SK-N-SH (cell line): ENCODE data around the gene FBXL7.

Source experiments
- CTCF ChIP-seq: fragments of 200-600 bp; sonication (generic); IDR thresholded peaks from 2 replicates; pipeline ENCODE4 v1.6.1; 2017; ENCODE audit warnings: antibody characterized with exemption, mild to moderate bottlenecking, moderate library complexity
- REST ChIP-seq: IDR thresholded peaks from 2 replicates; pipeline ENCODE4 v1.6.1; 2012; ENCODE audit warnings: mild to moderate bottlenecking, low read depth, low read length, moderate library complexity
- RFX5 ChIP-seq: IDR thresholded peaks from 2 replicates; pipeline ENCODE4 v1.6.1; 2012; ENCODE audit warnings: mild to moderate bottlenecking, improper control_type of control experiment, low read length

GRCh38 chr5:15787681-15788080 is 287.7 kb downstream of the FBXL7 start:
- TF ChIP-seq REST (no peak), CTCF (no peak), RFX5 (no peak)
